ENCODE measurements around the gene MYL6.

The MYL6 gene

DNA sequence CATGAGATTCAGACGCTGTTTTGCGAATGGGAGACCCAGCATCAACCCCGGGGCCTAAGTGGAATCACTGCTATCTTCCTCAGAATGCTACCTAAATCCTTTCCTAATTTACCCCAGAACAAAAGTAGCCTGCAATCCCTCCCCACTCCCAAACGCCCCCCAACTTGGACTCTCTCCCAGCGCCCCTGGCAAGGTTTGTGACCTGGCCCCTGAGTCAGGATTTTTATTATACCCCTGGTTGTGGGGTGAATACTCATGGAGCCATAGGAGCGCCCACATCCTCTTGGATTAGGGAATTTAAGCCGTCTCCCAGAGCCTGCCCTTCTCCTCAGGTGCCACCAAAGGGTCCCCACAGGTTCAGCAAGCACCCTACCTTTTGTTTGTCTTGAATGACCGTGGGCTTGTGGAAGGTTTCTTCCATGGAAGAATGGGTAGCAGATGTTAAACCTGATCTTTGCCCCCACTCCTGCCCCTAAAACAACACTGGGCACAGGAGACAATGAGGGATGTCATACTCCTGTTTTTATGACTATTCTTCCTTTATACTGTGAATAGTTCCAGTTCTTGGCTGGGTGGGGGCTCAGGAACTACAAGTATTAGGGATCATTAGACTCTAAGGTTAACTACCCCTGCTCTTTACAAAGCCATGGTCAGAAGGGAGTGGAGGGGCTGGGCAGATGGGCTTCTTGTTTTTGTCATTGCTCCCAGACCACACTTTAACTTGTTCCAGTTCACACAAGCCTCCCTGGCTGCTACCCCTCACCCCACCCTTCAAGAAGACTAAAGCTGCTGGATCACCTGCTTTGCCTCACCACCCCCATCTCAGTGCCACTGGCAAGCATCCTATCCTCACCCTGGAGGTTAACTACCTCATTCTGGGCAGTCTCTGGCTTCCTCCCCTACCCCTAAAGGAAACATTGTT lies 5.1 kb upstream of the MYL6 start:
- Histone ChIP-seq H3K4me3 (replicated peaks; ENCODE audit: insufficient read depth, low read length) (peak overlapping the region; percentile 62), H3K27ac (replicated peaks) (peak overlapping the region; percentile 95), H3K27me3 (ENCODE audit: insufficient read depth, poor library complexity, severe bottlenecking) (no peaks in the 10 kb centered on the region)
- DNase-seq (ENCODE audit: low read depth in 1 of 2, low spot score in 1 of 2): no peak
- TF ChIP-seq REST (IDR thresholded peaks at IDR 0.05; ENCODE audit: insufficient replicate concordance, low read depth) (no peak), GABPA (IDR thresholded peaks at IDR 0.05; ENCODE audit: low read depth) (no peak), SPI1 (IDR thresholded peaks at IDR 0.05; ENCODE audit: borderline replicate concordance, low read depth) (no peak), POLR2AphosphoS5 (IDR thresholded peaks at IDR 0.05; ENCODE audit: low read depth) (no peak)
- TF ChIP-seq, protein P1, sequence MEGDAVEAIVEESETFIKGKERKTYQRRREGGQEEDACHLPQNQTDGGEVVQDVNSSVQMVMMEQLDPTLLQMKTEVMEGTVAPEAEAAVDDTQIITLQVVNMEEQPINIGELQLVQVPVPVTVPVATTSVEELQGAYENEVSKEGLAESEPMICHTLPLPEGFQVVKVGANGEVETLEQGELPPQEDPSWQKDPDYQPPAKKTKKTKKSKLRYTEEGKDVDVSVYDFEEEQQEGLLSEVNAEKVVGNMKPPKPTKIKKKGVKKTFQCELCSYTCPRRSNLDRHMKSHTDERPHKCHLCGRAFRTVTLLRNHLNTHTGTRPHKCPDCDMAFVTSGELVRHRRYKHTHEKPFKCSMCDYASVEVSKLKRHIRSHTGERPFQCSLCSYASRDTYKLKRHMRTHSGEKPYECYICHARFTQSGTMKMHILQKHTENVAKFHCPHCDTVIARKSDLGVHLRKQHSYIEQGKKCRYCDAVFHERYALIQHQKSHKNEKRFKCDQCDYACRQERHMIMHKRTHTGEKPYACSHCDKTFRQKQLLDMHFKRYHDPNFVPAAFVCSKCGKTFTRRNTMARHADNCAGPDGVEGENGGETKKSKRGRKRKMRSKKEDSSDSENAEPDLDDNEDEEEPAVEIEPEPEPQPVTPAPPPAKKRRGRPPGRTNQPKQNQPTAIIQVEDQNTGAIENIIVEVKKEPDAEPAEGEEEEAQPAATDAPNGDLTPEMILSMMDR (IDR thresholded peaks at IDR 0.05; ENCODE audit: insufficient read depth, low read length): no peak

- no peak for DNase-seq (ENCODE audit: low read depth in 1 of 2, low spot score in 1 of 2)
- TF ChIP-seq SPI1 (IDR thresholded peaks at IDR 0.05; ENCODE audit: borderline replicate concordance, low read depth): no peak
- no peak for TF ChIP-seq POLR2AphosphoS5 (IDR thresholded peaks at IDR 0.05; ENCODE audit: low read depth)
- TF ChIP-seq GABPA (IDR thresholded peaks at IDR 0.05; ENCODE audit: low read depth): no peak
- TF ChIP-seq, protein P1 (IDR thresholded peaks at IDR 0.05; ENCODE audit: insufficient read depth, low read length): no peak
- no peak for TF ChIP-seq REST (IDR thresholded peaks at IDR 0.05; ENCODE audit: insufficient replicate concordance, low read depth)
- Histone ChIP-seq H3K27me3 (ENCODE audit: insufficient read depth, poor library complexity, severe bottlenecking) (no peaks in the 10 kb centered on the region), H3K4me3 (replicated peaks; ENCODE audit: insufficient read depth, low read length) (no peak overlapping the region), H3K27ac (replicated peaks) (no peak overlapping the region)
Observed at GRCh38 chr12:56153678-56154065, 4.5 kb upstream of the MYL6 start.

DNA sequence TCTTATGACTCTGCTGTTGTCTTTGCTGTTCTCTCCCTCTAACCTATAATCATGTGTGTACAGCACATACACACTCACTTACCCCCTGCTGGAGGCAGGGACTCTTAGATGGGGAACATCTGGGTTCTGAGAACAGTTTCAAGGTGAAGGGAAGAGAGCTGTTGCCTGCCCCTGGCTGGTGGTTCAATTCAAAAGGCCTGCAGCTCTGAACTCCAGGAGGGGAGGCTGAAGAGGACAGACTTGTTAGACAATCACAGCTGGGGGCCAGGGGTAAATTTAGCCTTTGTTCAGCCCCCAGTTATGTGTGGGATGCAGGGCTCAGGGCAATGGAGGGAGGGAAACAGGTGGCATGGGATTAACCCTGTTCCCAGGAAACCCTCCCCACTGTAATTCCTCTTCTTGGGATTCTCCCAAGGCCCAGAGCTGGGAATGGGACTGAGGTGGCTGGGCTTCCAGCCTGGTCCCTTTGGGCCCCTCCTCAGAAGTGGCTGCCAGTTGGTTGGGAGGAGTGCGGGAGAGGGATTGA lies 3.9 kb upstream of the MYL6 start:
- DNase-seq (ENCODE audit: low read depth in 1 of 2, low spot score in 1 of 2): no peak
- Histone ChIP-seq H3K27ac (replicated peaks) (no peak overlapping the region), H3K4me3 (replicated peaks; ENCODE audit: insufficient read depth, low read length) (no peak overlapping the region), H3K27me3 (ENCODE audit: insufficient read depth, poor library complexity, severe bottlenecking) (no peaks in the 10 kb centered on the region)
- TF ChIP-seq, protein P1 (IDR thresholded peaks at IDR 0.05; ENCODE audit: insufficient read depth, low read length): no peak
- TF ChIP-seq GABPA (IDR thresholded peaks at IDR 0.05; ENCODE audit: low read depth): no peak
- TF ChIP-seq SPI1 (IDR thresholded peaks at IDR 0.05; ENCODE audit: borderline replicate concordance, low read depth): no peak
- no peak for TF ChIP-seq POLR2AphosphoS5 (IDR thresholded peaks at IDR 0.05; ENCODE audit: low read depth)
- TF ChIP-seq REST (IDR thresholded peaks at IDR 0.05; ENCODE audit: insufficient replicate concordance, low read depth): no peak

Measured in HL-60 (cell line).